Skeletal muscle tissue (tissue), 4 donors: ENCODE data around the gene H1-8. TPM values are rescaled to one million over a fixed set of nuclear protein-coding genes. Genes with fewer than 3 reads are reported as not detected.
"Not testable (repeated sequence)": the region's sequence is repeated elsewhere in the genome, so short reads cannot be mapped to it uniquely, and the experiment has no call there.

Experiments used
- H3K27ac ChIP-seq: one replicate; pipeline ENCODE4 v1.7.0; 2013; ENCODE audit warnings: mild to moderate bottlenecking, low read depth, low read length, inconsistent platforms
- H3K27me3 ChIP-seq, 3 donors: one replicate each; pipeline ENCODE4 v1.7.0; 2013; ENCODE audit warnings: low read length in 3 of 3; ENCODE audit not compliant: control insufficient read depth in 3 of 3, insufficient read depth in 3 of 3
- H3K36me3 ChIP-seq, 3 donors: one replicate each; pipeline ENCODE4 v1.7.0; 2013; ENCODE audit warnings: low read length in 3 of 3; ENCODE audit not compliant: control insufficient read depth in 3 of 3, insufficient read depth in 3 of 3
- H3K4me1 ChIP-seq, 3 donors: one replicate each; pipeline ENCODE4 v1.7.0; 2013; ENCODE audit warnings: low read length in 3 of 3, mild to moderate bottlenecking in 3 of 3; ENCODE audit not compliant: control insufficient read depth in 3 of 3, insufficient read depth in 3 of 3
- H3K4me3 ChIP-seq, 3 donors: one replicate each; pipeline ENCODE4 v1.7.0; 2013; ENCODE audit warnings: low read length in 3 of 3
- H3K9ac ChIP-seq, 3 donors: one replicate each; pipeline ENCODE4 v1.7.0; 2013; ENCODE audit warnings: low read length in 3 of 3, mild to moderate bottlenecking in 3 of 3, moderate library complexity in 2 of 3, low read depth in 1 of 3
- H3K9me3 ChIP-seq, 3 donors: one replicate each; pipeline ENCODE4 v1.7.0; 2013; ENCODE audit warnings: low read length in 3 of 3; ENCODE audit not compliant: control insufficient read depth in 3 of 3
- total RNA-seq: library from RNA; depleted of rRNA; stranded (reverse); fragments of >200 nt; gene quantifications from one replicate; pipeline ENCODE4 v1.2.3, GENCODE V29; 2014
- donor health status: Osteomylitis.

The H1-8 gene
- total RNA-seq, 1 donor from 2014 or later, result not detected

- Histone ChIP-seq H3K4me3 (no peak overlapping the region), H3K27me3 (no peaks in the 10 kb centered on the region), H3K4me1 (peaks cover 14 to 19% (median 16%) of the 10 kb centered on the region in 3 donors), H3K9me3 (no peaks in the 10 kb centered on the region), H3K27ac (no peak overlapping the region), H3K36me3 (peaks cover 6 to 11% (median 8%) of the 10 kb centered on the region in 3 donors), H3K9ac (peak overlapping the region in 1 of 3 donors; percentile 40)
Measured at GRCh38 chr3:129514563-129514962, 28.4 kb upstream of the H1-8 start.

GRCh38 chr3:129515108-129515820 lies 27.7 kb upstream of the H1-8 start:
- H3K4me3 ChIP-seq, H3K9me3 ChIP-seq, H3K27me3 ChIP-seq, H3K27ac ChIP-seq, H3K9ac ChIP-seq: not testable (repeated sequence)
- Histone ChIP-seq H3K36me3 (peaks cover 6 to 13% (median 8%) of the 10 kb centered on the region in 3 donors), H3K4me1 (peaks cover 14 to 16% (median 14%) of the 10 kb centered on the region in 3 donors)

GRCh38 chr3:129515821-129516432 lies 27.0 kb upstream of the H1-8 start:
- not testable (repeated sequence) for H3K27ac ChIP-seq, H3K27me3 ChIP-seq, H3K4me3 ChIP-seq, H3K9ac ChIP-seq, H3K9me3 ChIP-seq
- H3K4me1 ChIP-seq, result peaks cover 14 to 16% (median 14%) of the 10 kb centered on the region in 3 donors
- H3K36me3 ChIP-seq, result peaks cover 6 to 13% (median 8%) of the 10 kb centered on the region in 3 donors

- Histone ChIP-seq H3K36me3 (peaks cover 6 to 10% (median 6%) of the 10 kb centered on the region in 3 donors), H3K9ac (no peak overlapping the region), H3K4me3 (no peak overlapping the region), H3K9me3 (no peaks in the 10 kb centered on the region), H3K27me3 (no peaks in the 10 kb centered on the region), H3K4me1 (peaks cover 14 to 16% (median 14%) of the 10 kb centered on the region in 3 donors), H3K27ac (no peak overlapping the region)
Measured at GRCh38 chr3:129517516-129517915, 25.5 kb upstream of the H1-8 start.

- Histone ChIP-seq H3K4me3 (no peak overlapping the region), H3K9ac (no peak overlapping the region), H3K36me3 (peaks cover 4 to 10% (median 6%) of the 10 kb centered on the region in 3 donors), H3K9me3 (no peaks in the 10 kb centered on the region), H3K27me3 (no peaks in the 10 kb centered on the region), H3K27ac (no peak overlapping the region), H3K4me1 (peaks cover 14% of the 10 kb centered on the region in 3 donors)
Measured at GRCh38 chr3:129518038-129518561, 24.9 kb upstream of the H1-8 start.

GRCh38 chr3:129518581-129518980 lies 24.4 kb upstream of the H1-8 start:
- Histone ChIP-seq H3K27me3 (no peaks in the 10 kb centered on the region), H3K4me3 (no peak overlapping the region), H3K36me3 (peaks cover 4 to 10% (median 6%) of the 10 kb centered on the region in 3 donors), H3K27ac (no peak overlapping the region), H3K9ac (no peak overlapping the region), H3K9me3 (no peaks in the 10 kb centered on the region), H3K4me1 (peaks cover 9 to 10% (median 10%) of the 10 kb centered on the region in 3 donors)

- Histone ChIP-seq H3K4me1 (peaks cover under 1 to 2% (median 2%) of the 10 kb centered on the region in 3 donors), H3K27ac (no peak overlapping the region), H3K36me3 (peaks cover 4 to 10% (median 6%) of the 10 kb centered on the region in 3 donors), H3K4me3 (no peak overlapping the region), H3K9me3 (no peaks in the 10 kb centered on the region), H3K27me3 (no peaks in the 10 kb centered on the region), H3K9ac (no peak overlapping the region)
Measured at GRCh38 chr3:129519449-129519848, 23.5 kb upstream of the H1-8 start.

- H3K27me3 ChIP-seq, result no peaks in the 10 kb centered on the region
- H3K9ac ChIP-seq, result no peak overlapping the region
- H3K4me1 ChIP-seq, result no peaks in the 10 kb centered on the region
- H3K27ac ChIP-seq, result no peak overlapping the region
- H3K9me3 ChIP-seq, result no peaks in the 10 kb centered on the region
- peaks cover 4 to 10% (median 6%) of the 10 kb centered on the region in 3 donors for H3K36me3 ChIP-seq
- no peak overlapping the region for H3K4me3 ChIP-seq
Measured at GRCh38 chr3:129519896-129520715, 22.9 kb upstream of the H1-8 start.

GRCh38 chr3:129520960-129521359 lies 22.0 kb upstream of the H1-8 start:
- Histone ChIP-seq H3K9ac (no peak overlapping the region), H3K36me3 (peaks cover 4 to 10% (median 6%) of the 10 kb centered on the region in 3 donors), H3K4me1 (no peaks in the 10 kb centered on the region), H3K9me3 (no peaks in the 10 kb centered on the region), H3K27me3 (no peaks in the 10 kb centered on the region), H3K4me3 (no peak overlapping the region), H3K27ac (no peak overlapping the region)
